Measurements from ENCODE around the gene SERPIND1. TPM values are rescaled to one million over a fixed set of nuclear protein-coding genes. Genes with fewer than 3 reads are reported as not detected.
"Not testable (repeated sequence)": the region's sequence is repeated elsewhere in the genome, so short reads cannot be mapped to it uniquely, and the experiment has no call there.

Gene SERPIND1
- total RNA-seq, 4 donors from 2014 or later = 0.38 to 0.42 TPM; not detected in 2

DNA sequence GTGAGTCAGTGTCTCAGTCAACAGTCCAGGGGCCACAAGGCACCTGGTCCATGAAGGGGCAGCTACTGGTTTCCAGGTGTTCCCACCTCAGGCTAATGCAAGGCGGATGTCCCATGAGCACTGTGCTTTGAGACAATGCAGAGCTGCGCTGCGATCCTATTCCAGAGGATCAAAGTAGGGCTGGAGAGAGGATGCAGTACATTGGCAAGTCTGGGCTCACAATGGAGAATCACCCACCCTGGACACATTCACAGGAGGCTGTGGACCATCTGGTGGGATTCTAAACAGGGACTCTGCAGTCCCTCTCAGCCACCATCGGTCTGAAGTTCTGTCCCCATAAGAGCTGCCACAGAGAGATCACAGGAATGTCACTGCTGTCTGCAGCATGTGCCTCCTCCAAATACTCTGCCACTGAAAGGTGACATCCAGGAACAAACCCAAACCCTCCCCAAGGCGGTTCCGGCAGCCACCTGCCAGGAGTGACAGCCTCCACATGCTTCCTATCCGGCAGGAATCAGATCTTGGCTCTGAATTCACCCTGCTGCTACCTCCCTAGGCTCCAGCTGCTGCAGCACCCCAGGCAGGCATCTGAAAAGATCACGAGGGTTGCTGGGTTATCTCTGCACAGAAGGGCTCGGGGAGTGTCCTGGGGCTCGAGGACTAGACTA is 45.3 kb upstream of the SERPIND1 start:
- no peaks in the 10 kb centered on the region for H3K27me3 ChIP-seq
- WGBS, 2 donors = 90 to 95% methylated on average over 2 to 3 of the region's 10 CpGs
- no peak for DNase-seq
- H3K4me3 ChIP-seq = no peak overlapping the region
- no peaks in the 10 kb centered on the region for H3K9me3 ChIP-seq
- intact Hi-C loops (cut with DNase I) = no loop called here
- no peak overlapping the region for H3K27ac ChIP-seq
- no peaks in the 10 kb centered on the region for H3K4me1 ChIP-seq
- H3K36me3 ChIP-seq = peaks cover 11 to 84% (median 20%) of the 10 kb centered on the region in 3 donors
- no peak for TF ChIP-seq POLR2A (IDR thresholded peaks at IDR 0.05)
- TF ChIP-seq CTCF (IDR thresholded peaks at IDR 0.05) = no peak

GRCh38 chr22:20729194-20729593 is 44.7 kb upstream of the SERPIND1 start:
- WGBS, 2 donors = 92% methylated on average over 7 of the region's 13 CpGs; no CpG with 5 or more reads in 1 of the 2 donors

GRCh38 chr22:20732431-20732830 is 41.5 kb upstream of the SERPIND1 start:
- H3K27me3 ChIP-seq; DNase-seq; H3K9me3 ChIP-seq; H3K4me3 ChIP-seq; H3K27ac ChIP-seq; intact Hi-C loops (cut with DNase I); H3K4me1 ChIP-seq: not testable (repeated sequence)
- WGBS, 2 donors = 94 to 100% methylated on average over 1 to 2 of the region's 8 CpGs
- H3K36me3 ChIP-seq = peaks cover 0 to 61% (median 8%) of the 10 kb centered on the region in 3 donors

More at GRCh38 chr22:20729194-20729593, 44.7 kb upstream of the SERPIND1 start:
- Histone ChIP-seq H3K9me3 (no peaks in the 10 kb centered on the region), H3K27ac (no peak overlapping the region), H3K4me3 (no peak overlapping the region), H3K4me1 (no peaks in the 10 kb centered on the region), H3K36me3 (peaks cover 11 to 84% (median 20%) of the 10 kb centered on the region in 3 donors), H3K27me3 (no peaks in the 10 kb centered on the region)
- intact Hi-C loops (cut with DNase I) = no loop called here
- TF ChIP-seq CTCF (IDR thresholded peaks at IDR 0.05) (no peak), POLR2A (IDR thresholded peaks at IDR 0.05) (no peak)
- no peak for DNase-seq

- WGBS, 2 donors = 69 to 74% methylated on average over 3 of the region's 15 CpGs
- H3K27me3 ChIP-seq; H3K4me3 ChIP-seq; H3K4me1 ChIP-seq; intact Hi-C loops (cut with DNase I); DNase-seq; H3K9me3 ChIP-seq; H3K27ac ChIP-seq: not testable (repeated sequence)
- H3K36me3 ChIP-seq = peaks cover 3 to 56% (median 3%) of the 10 kb centered on the region in 3 donors
These were observed 38.4 kb upstream of the SERPIND1 start for GRCh38 chr22:20735356-20736162.

- H3K27me3 ChIP-seq; H3K4me1 ChIP-seq; H3K9me3 ChIP-seq; H3K4me3 ChIP-seq; H3K27ac ChIP-seq; intact Hi-C loops (cut with DNase I); DNase-seq: not testable (repeated sequence)
- 93 to 94% methylated on average over 3 of the region's 3 CpGs for WGBS, 2 donors
- H3K36me3 ChIP-seq = peaks cover 3 to 58% (median 6%) of the 10 kb centered on the region in 3 donors
These were observed 37.0 kb upstream of the SERPIND1 start for GRCh38 chr22:20736891-20737290.

- 80 to 81% methylated on average over 9 to 11 of the region's 12 CpGs for WGBS, 2 donors
- peaks cover 0 to 7% (median 0%) of the 10 kb centered on the region in 3 donors for H3K9me3 ChIP-seq
- no peak overlapping the region for H3K4me3 ChIP-seq
- no peak overlapping the region for H3K27ac ChIP-seq
- intact Hi-C loops (cut with DNase I) = no loop called here
- no peaks in the 10 kb centered on the region for H3K4me1 ChIP-seq
- no peak for DNase-seq
- no peaks in the 10 kb centered on the region for H3K27me3 ChIP-seq
- peaks cover 3 to 62% (median 11%) of the 10 kb centered on the region in 3 donors for H3K36me3 ChIP-seq
- TF ChIP-seq POLR2A (IDR thresholded peaks at IDR 0.05) (no peak), CTCF (IDR thresholded peaks at IDR 0.05) (no peak)
These were observed 35.4 kb upstream of the SERPIND1 start for GRCh38 chr22:20738394-20739089.

All from esophagus squamous epithelium (tissue), 5 donors.